Tibial nerve (tissue), 4 donors: ENCODE data around the gene MAB21L2.

Experiments
- EP300 ChIP-seq, 2 donors: sonication (generic); formaldehyde crosslinking; IDR thresholded peaks; one replicate each; pipeline ENCODE4 v1.6.1; 2017; ENCODE audit warnings: antibody characterized with exemption in 2 of 2, mild to moderate bottlenecking in 1 of 2
- POLR2A ChIP-seq, 2 donors: fragments of 450-650 bp; IDR thresholded peaks; one replicate each; pipeline ENCODE4 v1.6.1; 2017; ENCODE audit warnings: antibody characterized with exemption in 2 of 2, mild to moderate bottlenecking in 2 of 2, moderate library complexity in 2 of 2
- TF ChIP-seq, protein P1 (sequence below), 5 experiments: fragments of 200-600 bp in 3 of 5; fragments of 450-650 bp in 2 of 5; sonication (generic) in 3 of 5; IDR thresholded peaks; one replicate each; pipeline ENCODE4 v1.5.1; 2016 to 2019; ENCODE audit warnings: antibody characterized with exemption in 5 of 5, mild to moderate bottlenecking in 3 of 5, moderate library complexity in 2 of 5

DNA sequence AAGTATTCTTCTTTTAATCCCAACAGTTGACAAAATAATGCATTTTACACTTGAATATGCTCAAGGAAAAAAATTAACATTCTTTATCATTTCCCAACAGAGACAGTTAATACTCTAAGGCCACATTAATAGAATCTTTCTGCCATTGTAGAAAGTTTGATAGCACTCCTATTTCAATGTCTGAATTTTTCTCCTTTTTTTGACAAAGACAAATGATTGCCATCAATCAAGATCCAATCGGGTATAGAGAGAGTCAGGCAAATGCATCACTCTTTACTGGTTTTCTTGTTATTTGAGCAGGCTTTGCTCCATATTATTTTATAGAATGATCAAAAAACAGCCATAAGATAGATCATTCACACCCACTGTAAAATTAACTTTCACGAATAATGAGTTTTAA, 46.1 kb downstream of the MAB21L2 start:
- TF ChIP-seq, protein P1, sequence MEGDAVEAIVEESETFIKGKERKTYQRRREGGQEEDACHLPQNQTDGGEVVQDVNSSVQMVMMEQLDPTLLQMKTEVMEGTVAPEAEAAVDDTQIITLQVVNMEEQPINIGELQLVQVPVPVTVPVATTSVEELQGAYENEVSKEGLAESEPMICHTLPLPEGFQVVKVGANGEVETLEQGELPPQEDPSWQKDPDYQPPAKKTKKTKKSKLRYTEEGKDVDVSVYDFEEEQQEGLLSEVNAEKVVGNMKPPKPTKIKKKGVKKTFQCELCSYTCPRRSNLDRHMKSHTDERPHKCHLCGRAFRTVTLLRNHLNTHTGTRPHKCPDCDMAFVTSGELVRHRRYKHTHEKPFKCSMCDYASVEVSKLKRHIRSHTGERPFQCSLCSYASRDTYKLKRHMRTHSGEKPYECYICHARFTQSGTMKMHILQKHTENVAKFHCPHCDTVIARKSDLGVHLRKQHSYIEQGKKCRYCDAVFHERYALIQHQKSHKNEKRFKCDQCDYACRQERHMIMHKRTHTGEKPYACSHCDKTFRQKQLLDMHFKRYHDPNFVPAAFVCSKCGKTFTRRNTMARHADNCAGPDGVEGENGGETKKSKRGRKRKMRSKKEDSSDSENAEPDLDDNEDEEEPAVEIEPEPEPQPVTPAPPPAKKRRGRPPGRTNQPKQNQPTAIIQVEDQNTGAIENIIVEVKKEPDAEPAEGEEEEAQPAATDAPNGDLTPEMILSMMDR (IDR thresholded peaks at IDR 0.05): no peak
- TF ChIP-seq POLR2A (IDR thresholded peaks at IDR 0.05) (no peak), EP300 (IDR thresholded peaks at IDR 0.05) (no peak)
